ENCODE data around the gene PLIN4.
"Not testable (repeated sequence)": the region's sequence is repeated elsewhere in the genome, so short reads cannot be mapped to it uniquely, and the experiment has no call there.

The PLIN4 gene

GRCh38 chr19:4547303-4548237 is 29.3 kb upstream of the PLIN4 start:
- no peak for DNase-seq (ENCODE audit: low read depth in 1 of 2, low spot score in 1 of 2)

GRCh38 chr19:4543842-4544647 is 25.8 kb upstream of the PLIN4 start:
- DNase-seq (ENCODE audit: low read depth in 1 of 2, low spot score in 1 of 2): no peak

GRCh38 chr19:4542896-4543841 is 24.9 kb upstream of the PLIN4 start:
- no peak for DNase-seq (ENCODE audit: low read depth in 1 of 2, low spot score in 1 of 2)

GRCh38 chr19:4541806-4542145 is 23.5 kb upstream of the PLIN4 start:
- DNase-seq (ENCODE audit: low read depth in 1 of 2, low spot score in 1 of 2): not testable (repeated sequence)

- DNase-seq (ENCODE audit: low read depth in 1 of 2, low spot score in 1 of 2): no peak
Measured at GRCh38 chr19:4541114-4541805, 23.0 kb upstream of the PLIN4 start.

GRCh38 chr19:4539693-4540581 is 21.7 kb upstream of the PLIN4 start, which contains the start of gene LRG1:
Gene LRG1 (minus strand): TSS chr19:4540036. CDS start chr19:4540013, 23 bp downstream.
- DNase-seq (ENCODE audit: low read depth in 1 of 2, low spot score in 1 of 2): no peak

GRCh38 chr19:4539169-4539692 is 20.9 kb upstream of the PLIN4 start:
- DNase-seq (ENCODE audit: low read depth in 1 of 2, low spot score in 1 of 2): no peak

- DNase-seq (ENCODE audit: low read depth in 1 of 2, low spot score in 1 of 2): no peak
Measured at GRCh38 chr19:4538601-4538954, 20.3 kb upstream of the PLIN4 start.

GRCh38 chr19:4537953-4538600 is 19.8 kb upstream of the PLIN4 start:
- DNase-seq (ENCODE audit: low read depth in 1 of 2, low spot score in 1 of 2): no peak

- no peak for DNase-seq (ENCODE audit: low read depth in 1 of 2, low spot score in 1 of 2)
Measured at GRCh38 chr19:4536798-4537197, 18.5 kb upstream of the PLIN4 start.

- DNase-seq (ENCODE audit: low read depth in 1 of 2, low spot score in 1 of 2): peak in 1 of 2 donors; percentile 11
Measured at GRCh38 chr19:4534836-4535658, 16.8 kb upstream of the PLIN4 start, which contains the start of gene PLIN5. Gene PLIN5 (minus strand): TSS chr19:4535224. CDS start chr19:4534074, 1,150 bp downstream.

GRCh38 chr19:4533835-4534424 is 15.6 kb upstream of the PLIN4 start:
- no peak for DNase-seq (ENCODE audit: low read depth in 1 of 2, low spot score in 1 of 2)

- DNase-seq (ENCODE audit: low read depth in 1 of 2, low spot score in 1 of 2): no peak
Measured at GRCh38 chr19:4533334-4533733, 15.0 kb upstream of the PLIN4 start.

- no peak for DNase-seq (ENCODE audit: low read depth in 1 of 2, low spot score in 1 of 2)
Measured at GRCh38 chr19:4531562-4532165, 13.4 kb upstream of the PLIN4 start.

GRCh38 chr19:4529924-4530522 is 11.7 kb upstream of the PLIN4 start:
- DNase-seq (ENCODE audit: low read depth in 1 of 2, low spot score in 1 of 2): no peak

- no peak for DNase-seq (ENCODE audit: low read depth in 1 of 2, low spot score in 1 of 2)
Measured at GRCh38 chr19:4528843-4529242, 10.6 kb upstream of the PLIN4 start.

Data from activated T-helper 1 cell treated with anti-CD3 and anti-CD28 coated beads, Interleukin-2, amount 50 U/mL, for 16 hours (primary cell).